Measurements from ENCODE around the gene TCF20. TPM values are rescaled to one million over a fixed set of nuclear protein-coding genes. Genes with fewer than 3 reads are reported as not detected.

Gene TCF20
- total RNA-seq (2014; rRNA removed; shearing (Covaris generic)) (17.2 and 20.6 TPM in 2 replicates), polyA plus RNA-seq (2016; fragmentation: Nextera tagmentation; extraction: Ambion mirVana) (0.56 and 0.64 TPM in 2 replicates)

DNA sequence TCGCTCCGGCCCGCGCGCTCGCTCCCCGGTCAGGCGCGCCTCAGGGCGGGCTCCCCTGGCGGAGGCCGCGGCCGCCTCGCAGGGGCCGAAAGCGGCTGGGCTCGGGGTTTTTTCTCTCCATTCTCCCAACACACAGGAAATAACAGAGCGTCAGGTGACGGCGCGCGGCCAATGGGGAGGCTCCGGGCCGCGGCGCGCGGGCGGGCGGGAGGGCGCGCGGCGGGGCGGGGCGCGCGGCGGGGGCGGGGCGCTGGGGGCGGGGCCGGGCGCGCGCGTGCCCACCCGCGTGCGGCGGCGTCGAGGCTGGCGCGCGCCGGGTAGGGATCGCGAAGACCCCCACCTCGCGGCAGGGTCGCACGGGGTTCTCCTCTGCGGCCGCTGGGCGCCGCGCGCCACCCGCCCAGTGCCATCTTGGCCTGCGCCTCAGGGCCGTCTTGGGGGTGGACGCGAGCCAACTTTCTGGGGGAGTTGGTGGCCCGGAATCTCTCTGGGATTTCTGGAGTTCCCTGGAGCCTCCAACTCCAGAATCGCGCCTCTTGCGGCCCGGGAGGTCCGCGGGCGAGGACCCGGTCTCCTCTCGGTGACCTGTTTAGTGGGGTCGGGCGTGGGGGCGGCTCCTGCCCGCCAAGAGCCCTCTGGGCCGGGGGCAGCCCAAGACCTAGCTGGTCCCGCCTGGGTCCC lies at the start of gene TCF20:
TCF20 (minus strand) TSS at position 144 of the 681 bp plus-strand sequence. CDS start 55,348 bp downstream, outside the sequence.
- peak within 1 kb of the TSS; percentile 77 for H3K4me2 ChIP-seq (ENCODE audit: unreplicated experiment)
- H4K20me1 ChIP-seq (ENCODE audit: insufficient read depth) = peaks cover 15% of the 10 kb centered on the region
- no peaks in the 10 kb centered on the region for H3K4me1 ChIP-seq (ENCODE audit: insufficient read depth)
- H3K27me3 ChIP-seq (replicated peaks; ENCODE audit: insufficient read depth) = no peaks in the 10 kb centered on the region
- no peaks in the 10 kb centered on the region for H3K36me3 ChIP-seq (ENCODE audit: low read depth)
- H3K27ac ChIP-seq = peak within 1 kb of the TSS; percentile 46
- 13 to 18% methylated on average over 30 to 41 of the region's 91 CpGs for WGBS, 2 experiments (ENCODE audit: low coverage in 1 of 2, low lambda C conversion rate in 2 of 2, missing lambda C conversion rate in 2 of 2)
- H3K9ac ChIP-seq = peak within 1 kb of the TSS; percentile 88
- H3K4me3 ChIP-seq = peak within 1 kb of the TSS; percentile 99
- DNase-seq = peak; percentile 90
- H2AFZ ChIP-seq = peak within 1 kb of the TSS; percentile 80
- peaks cover 44% of the 10 kb centered on the region for H3K79me2 ChIP-seq (ENCODE audit: insufficient read depth)
- H3F3A ChIP-seq (ENCODE audit: insufficient read depth) = peaks cover 6% of the 10 kb centered on the region; the same call in 1 of the 2 replicates
- H3K9me2 ChIP-seq (ENCODE audit: insufficient read depth) = no peaks in the 10 kb centered on the region
- no peaks in the 10 kb centered on the region for H3K9me3 ChIP-seq (ENCODE audit: low read depth)
- no peak for TF ChIP-seq EZH2 (IDR thresholded peaks at IDR 0.05; ENCODE audit: insufficient read depth, poor library complexity, severe bottlenecking)
- no peak for TF ChIP-seq EZH2phosphoT487 (IDR thresholded peaks at IDR 0.05; ENCODE audit: insufficient read depth, low read depth)
- in situ Hi-C loops (cut with MboI) = no loop called here

- no peak for TF ChIP-seq EZH2phosphoT487 (IDR thresholded peaks at IDR 0.05; ENCODE audit: insufficient read depth, low read depth)
- no peaks in the 10 kb centered on the region for H3K9me2 ChIP-seq (ENCODE audit: insufficient read depth)
- H4K20me1 ChIP-seq (ENCODE audit: insufficient read depth) = no peaks in the 10 kb centered on the region
- H3K36me3 ChIP-seq (ENCODE audit: low read depth) = no peaks in the 10 kb centered on the region
- no peaks in the 10 kb centered on the region for H3K4me1 ChIP-seq (ENCODE audit: insufficient read depth)
- H3K4me3 ChIP-seq = no peak overlapping the region
- H3K79me2 ChIP-seq (ENCODE audit: insufficient read depth) = no peaks in the 10 kb centered on the region
- H2AFZ ChIP-seq = no peak overlapping the region
- H3K4me2 ChIP-seq (ENCODE audit: unreplicated experiment) = no peak overlapping the region
- no peak overlapping the region for H3K9ac ChIP-seq
- H3F3A ChIP-seq (ENCODE audit: insufficient read depth) = no peaks in the 10 kb centered on the region
- DNase-seq = no peak
- 66 to 75% methylated on average over 6 of the region's 6 CpGs for WGBS, 2 experiments (ENCODE audit: low coverage in 1 of 2, low lambda C conversion rate in 2 of 2, missing lambda C conversion rate in 2 of 2)
- in situ Hi-C loops (cut with MboI) = no loop called here
- H3K27ac ChIP-seq = no peak overlapping the region
- no peaks in the 10 kb centered on the region for H3K27me3 ChIP-seq (replicated peaks; ENCODE audit: insufficient read depth)
- H3K9me3 ChIP-seq (ENCODE audit: low read depth) = no peaks in the 10 kb centered on the region
Observed at GRCh38 chr22:42319386-42319785, 48.9 kb upstream of the TCF20 start.

DNA sequence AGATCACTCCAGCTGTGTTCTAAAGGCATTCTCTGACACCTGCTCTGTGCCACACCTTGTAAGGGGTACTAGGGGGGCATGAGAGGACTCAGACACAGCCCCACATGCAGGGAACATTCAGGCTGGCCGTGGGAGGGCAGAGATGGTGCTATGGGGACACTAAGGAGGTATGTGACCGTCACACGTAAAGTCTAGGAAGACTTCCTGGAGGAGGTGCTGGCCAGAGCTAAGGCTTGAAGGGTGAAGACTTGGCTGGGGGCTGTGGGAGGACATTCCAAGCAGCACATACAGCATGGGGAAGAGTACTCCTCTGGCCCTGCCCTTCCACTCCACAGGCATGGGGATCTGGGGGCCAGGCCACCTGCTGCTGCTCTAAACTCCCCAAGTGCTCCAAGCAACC lies 48.5 kb upstream of the TCF20 start:
- Histone ChIP-seq H2AFZ (no peak overlapping the region), H3K4me2 (ENCODE audit: unreplicated experiment) (no peak overlapping the region), H3K4me3 (no peak overlapping the region), H3K27ac (no peak overlapping the region), H3K9ac (no peak overlapping the region), H3K36me3 (ENCODE audit: low read depth) (no peaks in the 10 kb centered on the region), H4K20me1 (ENCODE audit: insufficient read depth) (no peaks in the 10 kb centered on the region), H3K79me2 (ENCODE audit: insufficient read depth) (no peaks in the 10 kb centered on the region), H3K9me3 (ENCODE audit: low read depth) (no peaks in the 10 kb centered on the region), H3K4me1 (ENCODE audit: insufficient read depth) (no peaks in the 10 kb centered on the region), H3F3A (ENCODE audit: insufficient read depth) (no peaks in the 10 kb centered on the region), H3K9me2 (ENCODE audit: insufficient read depth) (no peaks in the 10 kb centered on the region), H3K27me3 (replicated peaks; ENCODE audit: insufficient read depth) (no peaks in the 10 kb centered on the region)
- in situ Hi-C loops (cut with MboI) = no loop called here
- WGBS, 2 experiments (ENCODE audit: low coverage in 1 of 2, low lambda C conversion rate in 2 of 2, missing lambda C conversion rate in 2 of 2) = 77 to 86% methylated on average over 3 of the region's 3 CpGs
- DNase-seq = no peak
- TF ChIP-seq EZH2 (IDR thresholded peaks at IDR 0.05; ENCODE audit: insufficient read depth, poor library complexity, severe bottlenecking) (no peak), EZH2phosphoT487 (IDR thresholded peaks at IDR 0.05; ENCODE audit: insufficient read depth, low read depth) (no peak)

DNA sequence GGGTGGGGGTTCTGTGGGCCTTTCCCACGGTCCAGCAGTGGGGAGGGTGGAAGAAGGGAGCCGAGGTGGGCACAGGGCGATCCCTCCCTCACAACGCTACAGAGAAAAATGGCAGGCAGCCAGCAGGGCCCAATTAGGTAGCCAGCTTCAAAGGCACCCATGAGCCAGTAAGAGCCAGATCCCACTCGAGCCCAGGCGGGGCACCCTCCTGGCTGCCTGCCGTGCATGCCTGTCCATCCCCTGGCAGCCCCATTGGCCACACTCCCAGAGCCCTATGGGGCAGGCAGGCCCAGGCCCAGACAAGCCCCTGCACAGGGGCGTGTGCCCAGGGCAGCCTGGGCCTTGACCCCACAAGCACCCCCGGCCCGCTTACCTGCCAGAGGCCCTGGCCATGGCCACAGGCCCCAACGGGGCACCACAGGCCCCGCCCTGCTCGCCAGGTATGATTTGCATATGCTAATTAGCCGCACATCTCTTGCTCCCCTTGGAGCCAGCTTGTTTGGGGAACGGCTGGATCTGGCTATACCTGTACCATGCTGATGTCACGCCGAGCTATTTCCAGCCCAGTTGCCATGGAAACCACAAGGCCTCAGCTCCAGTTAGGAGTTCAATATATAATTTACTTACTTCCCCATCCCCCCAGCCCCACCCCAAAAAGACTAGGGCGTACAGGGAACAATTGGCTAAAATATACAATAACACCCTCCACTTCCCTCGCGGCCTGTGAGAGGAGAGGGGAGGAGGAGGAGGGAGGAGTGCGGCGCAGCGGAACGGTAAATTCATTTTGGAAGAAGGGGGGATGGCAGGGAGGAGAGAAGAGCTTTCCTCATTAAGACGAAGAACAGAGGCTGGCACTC lies 47.5 kb upstream of the TCF20 start:
- Histone ChIP-seq H3K4me2 (ENCODE audit: unreplicated experiment) (no peak overlapping the region), H3K4me1 (ENCODE audit: insufficient read depth) (no peaks in the 10 kb centered on the region), H3K9me2 (ENCODE audit: insufficient read depth) (no peaks in the 10 kb centered on the region), H3K79me2 (ENCODE audit: insufficient read depth) (no peaks in the 10 kb centered on the region), H3K27ac (no peak overlapping the region), H3K27me3 (replicated peaks; ENCODE audit: insufficient read depth) (no peaks in the 10 kb centered on the region), H3K4me3 (no peak overlapping the region), H3K9ac (no peak overlapping the region), H4K20me1 (ENCODE audit: insufficient read depth) (no peaks in the 10 kb centered on the region), H2AFZ (no peak overlapping the region), H3F3A (ENCODE audit: insufficient read depth) (no peaks in the 10 kb centered on the region), H3K36me3 (ENCODE audit: low read depth) (no peaks in the 10 kb centered on the region), H3K9me3 (ENCODE audit: low read depth) (no peaks in the 10 kb centered on the region)
- WGBS, 2 experiments (ENCODE audit: low coverage in 1 of 2, low lambda C conversion rate in 2 of 2, missing lambda C conversion rate in 2 of 2) = 76 to 78% methylated on average over 21 to 25 of the region's 25 CpGs
- in situ Hi-C loops (cut with MboI) = no loop called here
- no peak for TF ChIP-seq EZH2phosphoT487 (IDR thresholded peaks at IDR 0.05; ENCODE audit: insufficient read depth, low read depth)
- no peak for TF ChIP-seq EZH2 (IDR thresholded peaks at IDR 0.05; ENCODE audit: insufficient read depth, poor library complexity, severe bottlenecking)
- no peak for DNase-seq
